Measurements from ENCODE around the gene ARL6IP6. TPM values are rescaled to one million over a fixed set of nuclear protein-coding genes. Genes with fewer than 3 reads are reported as not detected.

Gene ARL6IP6
- total RNA-seq, 1 donor from 2014 or later = 18.2 TPM

GRCh38 chr2:152792974-152793373 lies 74.6 kb downstream of the ARL6IP6 start:
- TF ChIP-seq CTCF (IDR thresholded peaks at IDR 0.05; ENCODE audit: insufficient read depth, low read length, severe bottlenecking) = no peak
- Histone ChIP-seq H3K27me3 (ENCODE audit: control insufficient read depth, insufficient read depth, low read length) (no peaks in the 10 kb centered on the region), H3K4me3 (ENCODE audit: low read depth, low read length) (no peak overlapping the region), H3K36me3 (ENCODE audit: control insufficient read depth, insufficient read depth, low read length) (no peaks in the 10 kb centered on the region)
- DNase-seq (ENCODE audit: low read depth) = no peak
- FAIRE-seq = peak; percentile 72

- FAIRE-seq (no peak), DNase-seq (ENCODE audit: low read depth) (no peak)
- Histone ChIP-seq H3K27me3 (ENCODE audit: control insufficient read depth, insufficient read depth, low read length) (no peaks in the 10 kb centered on the region), H3K36me3 (ENCODE audit: control insufficient read depth, insufficient read depth, low read length) (no peaks in the 10 kb centered on the region), H3K4me3 (ENCODE audit: low read depth, low read length) (no peak overlapping the region)
- no peak for TF ChIP-seq CTCF (IDR thresholded peaks at IDR 0.05; ENCODE audit: insufficient read depth, low read length, severe bottlenecking)
Observed at GRCh38 chr2:152796941-152797340, 78.5 kb downstream of the ARL6IP6 start.

GRCh38 chr2:152804687-152805408 lies 86.4 kb downstream of the ARL6IP6 start:
- DNase-seq (ENCODE audit: low read depth) (no peak), FAIRE-seq (no peak)

GRCh38 chr2:152811916-152812315 lies 93.5 kb downstream of the ARL6IP6 start:
- no peaks in the 10 kb centered on the region for H3K27me3 ChIP-seq (ENCODE audit: control insufficient read depth, insufficient read depth, low read length)
- H3K4me3 ChIP-seq (ENCODE audit: low read depth, low read length) = no peak overlapping the region
- FAIRE-seq (no peak), DNase-seq (ENCODE audit: low read depth) (no peak)
- no peaks in the 10 kb centered on the region for H3K36me3 ChIP-seq (ENCODE audit: control insufficient read depth, insufficient read depth, low read length)
- TF ChIP-seq CTCF (IDR thresholded peaks at IDR 0.05; ENCODE audit: insufficient read depth, low read length, severe bottlenecking) = no peak

More at GRCh38 chr2:152804687-152805408, 86.4 kb downstream of the ARL6IP6 start:
- Histone ChIP-seq H3K36me3 (ENCODE audit: control insufficient read depth, insufficient read depth, low read length) (no peaks in the 10 kb centered on the region), H3K27me3 (ENCODE audit: control insufficient read depth, insufficient read depth, low read length) (no peaks in the 10 kb centered on the region), H3K4me3 (ENCODE audit: low read depth, low read length) (no peak overlapping the region)
- TF ChIP-seq CTCF (IDR thresholded peaks at IDR 0.05; ENCODE audit: insufficient read depth, low read length, severe bottlenecking) = no peak

Other genes with a start within 250 kb of the ARL6IP6 start
- gene PRPF40A, start 1.2 kb upstream of the ARL6IP6 start, total RNA-seq = 107 and 133 TPM in 2 replicates